Stimulated activated CD8-positive, alpha-beta memory T cell treated with anti-CD3 and anti-CD28 coated beads, Interleukin-4, amount 100 ng/mL, for 24 hours (primary cell): Measurements from ENCODE around the gene REL.
"Not testable (repeated sequence)": the region's sequence is repeated elsewhere in the genome, so short reads cannot be mapped to it uniquely, and the experiment has no call there.

Source experiments
- DNase-seq: peaks from one replicate; pipeline ENCODE4 v3.0.0-alpha.2; 2020; ENCODE audit warnings: low read depth

REL gene

DNA sequence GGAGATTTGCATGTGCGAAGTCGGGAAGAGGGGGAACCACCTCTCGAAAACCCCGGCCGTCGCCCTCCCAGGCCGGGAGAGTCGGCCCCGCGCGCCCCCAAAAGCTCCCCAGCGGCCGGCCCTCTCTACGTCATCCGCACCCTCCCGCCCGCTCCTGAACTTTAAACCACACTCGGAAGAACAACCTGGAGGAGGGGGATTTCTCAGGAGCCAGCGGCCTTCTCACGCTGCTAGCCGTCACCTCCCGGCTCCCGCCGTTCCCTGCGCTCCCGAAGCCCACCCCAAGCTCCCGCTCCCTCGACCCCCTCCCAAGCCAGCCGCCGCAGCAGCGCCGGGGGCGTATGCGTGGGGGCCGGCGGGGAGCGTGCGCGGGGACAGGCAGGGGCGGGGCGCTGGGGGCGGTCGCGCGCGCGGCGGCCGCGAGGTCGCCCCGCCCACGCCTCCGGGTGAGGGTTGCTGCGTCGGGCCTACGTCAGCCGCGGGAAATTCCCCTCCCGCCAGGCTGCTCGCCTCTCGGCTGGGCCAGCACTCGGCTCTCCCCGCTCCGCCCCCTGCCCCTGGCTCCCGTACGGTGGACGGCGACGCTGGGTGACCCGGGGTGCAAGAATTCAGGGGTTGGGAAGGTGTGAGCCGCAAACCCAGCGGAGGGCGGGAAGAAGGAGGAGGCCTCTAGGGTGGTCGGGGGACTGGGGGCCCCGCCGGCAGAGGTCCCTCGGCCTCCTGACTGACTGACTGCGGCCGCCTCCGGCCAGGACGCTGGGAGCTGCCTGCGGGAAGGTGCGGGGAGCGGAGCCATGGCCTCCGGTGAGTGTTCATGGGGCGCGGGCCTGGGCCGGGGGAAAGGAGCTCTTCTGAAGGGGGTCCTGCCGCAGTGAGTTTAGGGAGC, at the start of gene REL:
Gene REL, plus strand, starts transcription at position 528 of the 886 bp plus-strand sequence. Its CDS starts 267 bp downstream, at position 795.
- DNase-seq, result peak; percentile 88

DNA sequence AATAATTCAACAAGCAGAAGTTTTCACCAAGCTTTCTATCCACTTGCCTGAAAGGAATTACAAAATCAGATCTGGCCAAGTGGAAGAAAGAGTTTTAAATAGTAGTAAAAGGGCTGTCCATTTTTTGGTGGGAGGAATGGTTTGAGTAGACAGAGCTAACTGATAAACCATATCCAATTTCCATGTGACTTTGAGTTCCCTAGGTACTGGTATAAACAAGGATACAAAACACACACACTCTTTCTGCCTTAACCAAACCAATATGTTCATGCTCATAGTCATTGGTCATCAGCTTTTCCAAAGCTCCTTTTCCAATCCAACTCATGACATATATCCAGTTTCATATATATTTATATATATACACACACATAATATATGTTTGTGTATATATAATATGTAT, 49.5 kb upstream of the REL start:
- DNase-seq, result no peak

DNA sequence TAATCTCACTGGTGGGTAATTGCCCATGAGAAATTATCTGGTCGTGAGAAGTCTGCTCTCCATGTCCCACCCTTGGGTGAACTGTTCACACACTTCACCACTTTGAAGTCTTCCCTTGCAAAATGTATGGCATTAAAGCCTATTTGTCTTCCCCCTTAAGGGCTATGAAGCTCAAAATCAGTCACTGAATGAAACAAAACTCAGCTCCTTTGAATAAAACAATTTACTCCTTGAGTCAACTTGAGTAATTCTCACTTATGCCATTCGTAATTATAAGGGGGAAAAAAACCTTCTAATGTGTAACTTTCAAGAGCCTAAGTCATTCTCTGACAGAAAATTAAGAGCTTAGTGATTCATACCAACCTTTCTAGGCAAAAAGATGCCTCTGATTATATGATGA, 48.8 kb upstream of the REL start:
- no peak for DNase-seq

DNA sequence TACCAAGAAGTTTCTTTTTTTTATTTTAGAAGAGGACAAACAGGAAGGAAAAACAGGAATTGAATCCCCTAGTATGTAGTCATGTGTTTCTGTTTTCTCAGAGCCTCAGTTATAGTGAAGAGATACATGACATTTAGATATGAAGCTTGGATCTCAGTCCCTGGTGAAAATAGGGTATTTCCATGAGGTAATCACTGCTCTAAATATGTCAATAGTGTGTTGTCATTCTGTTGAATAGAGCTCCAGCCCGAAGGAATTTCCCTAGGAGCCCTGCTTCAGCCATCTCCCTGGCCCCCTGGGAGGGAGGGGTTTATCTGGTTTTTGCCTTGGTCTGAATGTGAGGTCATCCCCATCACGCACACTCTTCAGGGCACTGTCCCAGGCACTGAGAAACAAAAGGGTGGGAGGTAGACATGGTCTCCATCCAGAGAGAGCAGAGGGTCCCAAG, 47.1 kb upstream of the REL start:
- no peak for DNase-seq

DNA sequence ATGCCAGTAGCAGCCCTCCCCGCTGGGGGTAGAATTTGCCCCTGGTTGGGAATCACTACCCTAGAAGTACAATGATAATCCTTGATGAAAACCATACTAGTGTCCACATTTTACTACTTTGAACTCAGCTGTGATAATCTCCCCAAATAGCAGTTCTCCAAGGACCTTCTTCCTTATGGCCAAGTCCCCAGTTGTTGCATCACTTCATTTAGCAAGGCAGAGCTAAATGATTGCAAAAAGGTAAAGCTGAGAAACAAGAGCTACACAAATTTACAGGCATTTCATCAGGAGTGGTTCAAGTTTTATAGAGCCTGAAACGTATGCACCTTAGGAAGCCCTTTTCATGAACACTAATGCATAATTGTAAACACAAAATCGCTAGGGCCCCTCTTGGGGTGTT, 44.9 kb upstream of the REL start:
- DNase-seq, result no peak

DNA sequence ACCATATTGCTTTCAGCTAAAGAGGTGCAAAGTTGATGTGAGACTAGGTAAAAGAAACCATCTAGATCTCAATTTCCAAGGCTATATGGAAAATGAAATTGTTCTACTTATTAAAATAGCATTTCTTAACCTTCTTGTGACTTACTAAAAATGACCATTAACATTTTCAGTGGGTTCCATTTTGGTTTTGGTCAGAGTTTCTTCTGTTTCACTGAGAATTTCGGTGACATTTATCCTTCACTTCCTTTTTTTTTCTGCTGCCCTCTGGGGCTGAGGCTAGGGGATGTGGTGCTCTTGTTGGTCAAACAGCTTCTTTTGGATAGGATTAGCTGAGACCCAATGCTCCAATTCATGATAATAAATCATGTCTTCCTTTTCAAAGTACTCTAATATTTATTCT, 44.3 kb upstream of the REL start:
- DNase-seq, result no peak

DNA sequence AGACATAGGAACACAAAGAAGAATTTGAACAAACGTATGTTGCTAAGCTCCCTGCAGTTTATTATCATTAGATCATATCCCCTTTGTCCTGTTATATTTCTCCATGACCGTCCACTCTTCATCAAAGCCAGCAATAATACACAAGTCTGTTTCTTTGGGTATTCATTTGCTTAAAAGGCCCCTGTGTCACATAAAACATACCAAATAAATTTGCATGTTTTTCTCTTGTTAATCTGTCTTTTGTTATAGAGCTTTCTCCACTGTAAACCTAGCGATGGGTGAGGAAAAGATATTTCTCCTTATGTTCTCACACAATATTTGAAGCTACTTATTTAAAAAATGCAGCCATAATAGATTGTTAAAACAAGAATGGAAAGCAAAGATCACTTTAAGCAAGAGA, 42.9 kb upstream of the REL start:
- no peak for DNase-seq

DNA sequence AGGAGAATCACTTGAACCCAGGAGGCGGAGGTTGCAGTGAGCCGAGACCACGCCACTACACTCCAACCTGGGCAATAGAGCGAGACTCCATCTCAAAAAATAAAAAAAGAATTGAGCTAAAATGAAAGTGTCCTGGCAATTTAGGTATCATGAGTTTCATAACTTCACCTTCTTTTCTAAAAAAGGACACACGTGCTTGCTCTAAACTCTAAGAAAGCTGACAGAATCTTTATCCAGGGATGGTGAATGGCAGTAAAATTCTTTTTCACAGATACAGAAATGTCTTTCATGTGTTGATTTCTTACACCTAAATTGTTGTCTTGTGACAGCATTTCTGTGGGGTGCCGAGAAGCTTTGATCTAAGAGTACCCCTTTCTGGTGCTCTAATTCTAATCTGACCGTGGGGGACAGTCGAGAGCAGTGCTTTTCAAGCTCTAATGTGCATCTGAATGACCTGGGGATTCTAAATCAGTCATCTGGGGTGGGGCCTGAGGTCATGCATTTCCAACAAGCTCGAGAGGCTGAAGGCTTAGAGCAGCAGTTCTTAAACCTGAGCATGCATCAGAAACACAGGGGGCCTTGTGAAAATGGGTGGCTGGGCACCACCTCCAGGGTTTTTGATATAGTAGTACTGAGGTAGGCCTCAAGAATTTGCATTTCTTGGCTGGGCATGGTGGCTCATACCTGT, 42.1 kb upstream of the REL start:
- no peak for DNase-seq

DNA sequence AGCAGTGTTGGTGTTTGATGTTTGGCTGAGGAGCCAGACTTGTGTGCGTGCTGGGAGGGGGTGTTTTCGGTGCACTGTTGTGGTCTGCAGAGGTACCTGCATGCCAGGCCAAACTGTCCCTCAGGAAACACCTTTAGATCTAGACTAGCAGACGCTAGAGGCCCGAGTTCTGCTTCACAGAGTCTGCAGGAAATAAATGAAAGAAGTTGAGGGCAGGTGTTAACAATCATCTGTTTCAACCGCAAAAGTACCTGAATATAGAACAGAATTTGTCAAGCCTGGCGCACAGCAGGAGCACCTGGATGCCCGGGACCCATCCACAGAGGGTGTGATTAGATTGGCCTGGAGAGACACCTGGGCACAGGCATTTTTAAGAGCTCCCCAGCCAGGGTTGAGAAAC, 40.5 kb upstream of the REL start:
- no peak for DNase-seq

DNA sequence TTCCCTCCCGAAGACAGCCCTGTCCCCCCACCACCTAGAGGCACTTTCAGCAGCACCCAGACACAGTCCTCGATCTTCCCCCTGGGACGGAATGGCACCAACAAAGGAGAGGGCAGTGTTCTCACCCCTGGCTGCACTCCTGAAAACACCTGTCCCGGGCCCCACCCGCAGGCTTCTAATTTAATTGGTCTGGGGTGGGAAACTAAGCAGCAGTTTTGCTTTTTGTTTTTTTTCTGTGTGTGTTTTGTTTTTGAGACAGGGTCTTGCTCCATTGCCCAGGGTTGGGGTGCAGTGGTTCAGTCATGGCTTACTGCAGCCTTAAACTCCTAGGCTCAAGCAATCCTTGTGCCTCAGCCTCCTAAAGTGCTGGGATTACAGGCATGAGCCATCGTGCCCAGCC, 38.4 kb upstream of the REL start:
- no peak for DNase-seq

DNA sequence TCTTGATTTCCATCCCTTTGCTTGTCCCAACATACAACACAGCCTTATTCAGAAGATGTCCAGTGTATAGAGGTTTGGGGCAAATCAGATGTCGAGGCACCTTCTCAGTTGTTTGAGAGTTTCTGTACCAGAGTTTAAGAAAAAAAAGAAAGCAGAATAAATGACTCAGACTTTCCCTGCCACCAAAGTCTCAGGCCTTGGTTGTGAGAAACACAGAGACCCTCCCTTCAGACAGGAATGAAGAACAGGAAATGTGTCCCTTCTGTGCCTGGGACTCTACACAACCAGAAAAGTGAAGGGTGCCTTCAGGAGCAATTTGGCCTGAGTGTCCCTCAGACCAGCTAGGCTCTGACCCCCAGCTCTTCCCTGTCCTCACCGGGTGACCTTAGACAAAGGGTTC, 37.3 kb upstream of the REL start:
- DNase-seq, result no peak

DNA sequence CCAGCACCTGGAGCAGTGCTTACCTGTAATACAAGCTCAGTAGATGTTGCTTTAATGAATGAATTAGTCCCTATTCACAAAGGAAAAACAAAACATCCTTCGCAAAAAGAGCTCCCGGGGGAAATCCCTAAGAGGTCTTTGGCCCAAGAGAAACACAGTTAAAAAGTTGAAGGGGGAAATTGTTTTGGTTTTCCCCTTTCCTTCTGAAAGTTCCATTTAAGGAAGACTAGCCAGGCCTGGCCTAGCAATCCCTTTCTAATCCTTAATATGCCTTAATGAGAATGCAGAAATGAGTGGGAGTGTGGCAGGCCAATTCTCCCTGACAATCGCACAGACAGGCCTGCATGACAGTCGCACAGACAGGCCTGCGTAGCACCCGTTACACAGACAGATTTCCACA, 33.5 kb upstream of the REL start:
- DNase-seq, result no peak

DNA sequence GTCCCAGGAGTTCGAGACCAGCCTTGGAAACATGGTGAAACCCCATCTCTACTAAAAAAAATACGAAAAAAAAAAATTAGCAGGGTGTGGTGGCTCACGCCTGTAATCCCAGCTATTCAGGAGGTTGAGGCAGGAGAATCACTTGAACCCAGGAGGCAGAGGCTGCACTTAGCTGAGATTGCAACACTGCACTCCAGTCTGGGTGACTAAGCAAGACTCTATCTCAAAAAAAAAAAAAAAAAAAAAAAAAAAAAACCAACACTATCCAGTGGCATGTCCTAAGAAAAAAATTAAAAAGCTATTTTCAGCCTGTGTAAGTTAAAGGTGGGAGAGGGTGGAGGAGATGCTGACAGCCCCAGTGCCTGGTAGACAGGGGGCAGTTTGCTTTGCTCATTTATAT, 32.2 kb upstream of the REL start:
- DNase-seq, result no peak

DNA sequence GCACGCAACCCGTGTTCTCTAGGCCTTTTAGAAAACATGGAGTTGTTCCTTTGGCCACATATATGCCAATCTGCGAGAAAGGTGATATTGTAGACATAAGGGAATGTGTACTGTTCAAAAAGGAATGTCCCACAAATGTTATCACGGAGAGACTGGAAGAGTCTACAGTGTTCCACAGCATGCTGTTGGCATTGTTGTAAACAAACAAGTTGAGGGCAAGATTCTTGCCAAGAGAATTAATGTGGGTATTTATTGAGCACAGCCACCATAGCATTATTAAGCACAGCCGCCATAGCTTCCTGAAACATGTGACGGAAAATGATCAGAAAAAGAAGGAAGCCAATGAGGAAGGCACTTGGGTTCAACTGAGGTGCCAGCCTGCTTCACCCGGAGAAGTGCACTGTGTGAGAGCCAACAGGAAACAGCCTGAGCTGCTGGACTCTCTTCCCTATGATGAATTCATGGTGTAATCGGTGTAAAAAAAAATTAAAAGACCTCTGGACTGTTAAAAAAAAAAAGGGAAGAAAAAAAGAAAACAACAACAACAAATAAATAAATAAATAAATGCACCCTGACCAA, 29.0 kb upstream of the REL start:
- DNase-seq, result no peak

DNA sequence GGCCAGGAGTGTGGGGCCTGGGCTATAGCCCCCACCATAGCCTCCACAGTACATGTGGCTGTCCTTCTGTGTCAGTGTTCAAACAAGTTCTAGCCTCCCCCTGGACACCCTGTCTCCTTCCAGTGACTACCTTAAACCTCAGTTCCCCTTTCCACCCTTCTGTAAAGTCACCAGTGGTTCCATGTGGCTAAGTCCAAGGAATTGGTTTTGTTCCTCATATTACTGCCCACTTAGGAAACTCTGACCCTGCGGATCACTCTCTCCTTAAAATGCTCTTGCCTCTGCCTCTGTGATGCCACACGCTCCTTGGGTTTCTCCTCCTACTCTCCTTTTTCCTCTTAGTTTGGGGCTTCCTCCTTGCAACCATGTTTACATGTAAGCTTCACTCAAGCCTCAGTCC, 27.8 kb upstream of the REL start:
- DNase-seq, result no peak

DNA sequence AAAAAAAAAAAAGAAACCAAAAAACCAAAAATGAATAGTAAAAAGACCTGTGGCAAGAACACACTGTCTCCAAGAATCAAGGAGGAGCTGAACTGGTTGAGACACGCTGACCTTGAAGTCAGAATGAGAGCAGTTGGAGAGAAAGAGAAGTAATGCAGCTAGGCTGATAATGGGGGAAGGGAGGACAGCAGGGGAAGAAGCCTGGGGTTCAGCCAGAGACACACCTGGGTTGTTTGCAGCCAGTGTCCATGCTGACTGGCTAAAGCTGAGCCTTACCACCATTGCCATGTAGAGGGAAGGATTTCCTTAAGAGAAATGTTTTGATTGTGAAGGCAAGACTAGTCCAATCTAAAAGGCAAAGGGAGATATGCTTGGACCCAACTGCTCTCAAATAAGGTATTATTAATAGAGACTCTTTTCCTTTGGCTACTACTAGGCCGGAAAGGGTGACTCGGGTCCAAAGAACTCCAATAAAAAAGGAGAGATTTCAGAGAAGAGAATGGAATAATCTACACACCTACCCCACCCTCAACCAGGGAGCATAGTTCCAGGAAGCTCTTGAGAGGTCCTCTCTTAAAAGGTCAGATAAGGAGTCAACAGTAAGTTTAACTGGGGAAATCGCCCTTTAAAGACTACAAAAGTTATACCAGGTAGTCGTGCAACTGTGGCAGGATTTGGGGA, 25.2 kb upstream of the REL start:
- DNase-seq, result no peak

DNA sequence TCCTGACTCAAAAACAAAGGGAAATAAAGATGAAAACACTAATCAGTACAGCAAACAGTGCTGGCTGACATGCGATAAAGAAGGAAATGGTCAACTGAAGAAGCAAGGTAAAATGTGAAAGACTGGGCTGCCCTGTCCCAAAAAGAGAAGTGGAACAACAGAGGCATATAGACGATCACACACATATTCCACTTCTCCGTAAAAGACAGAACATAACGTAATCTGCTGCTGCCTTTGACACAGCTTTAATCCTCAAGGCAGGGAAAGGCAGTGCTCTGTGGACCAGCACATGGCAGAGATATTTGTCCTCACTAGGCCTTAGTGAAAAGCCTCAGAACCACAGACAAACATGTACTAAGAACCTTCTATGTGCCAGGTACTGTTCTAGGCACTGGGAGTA, 24.3 kb upstream of the REL start:
- no peak for DNase-seq

DNA sequence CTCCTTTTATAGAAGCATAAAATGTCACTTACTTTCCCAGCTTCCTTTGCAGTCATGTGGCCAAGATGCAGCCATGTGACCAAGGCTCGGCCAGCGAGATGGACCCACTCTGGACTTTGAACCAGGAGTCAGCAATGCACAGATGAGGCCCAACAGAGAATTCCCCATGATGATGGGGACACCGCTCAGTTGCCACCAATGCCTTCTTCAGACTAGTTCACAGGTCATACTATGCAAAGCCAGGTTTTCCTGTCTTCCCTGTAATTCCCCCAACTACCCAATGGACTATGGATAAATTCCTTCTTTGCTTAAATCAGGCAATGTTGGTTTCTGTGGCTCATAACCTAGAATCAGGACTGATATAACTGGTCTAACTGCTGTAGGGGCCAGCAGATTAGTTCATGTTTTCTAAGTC, 22.5 kb upstream of the REL start:
- no peak for DNase-seq

DNA sequence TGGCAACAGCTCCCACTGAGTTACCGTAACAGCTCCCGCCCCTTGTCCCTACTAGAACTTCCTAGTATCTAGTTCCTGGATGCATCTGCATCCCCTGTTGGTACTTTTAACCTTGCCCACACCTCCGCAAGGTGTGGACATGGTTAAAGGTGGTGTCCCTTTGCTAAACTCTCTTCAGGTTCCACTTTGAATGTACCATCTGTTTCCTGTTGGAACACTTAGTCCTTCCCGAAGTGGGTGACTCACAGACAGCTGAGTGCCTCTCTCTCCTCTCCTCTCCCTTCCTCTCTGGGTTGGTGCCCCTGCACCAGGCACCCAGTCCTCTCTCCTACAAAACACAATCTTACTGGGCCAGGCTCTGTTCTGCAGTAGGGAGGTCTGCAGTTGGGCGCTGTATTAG, 19.6 kb upstream of the REL start:
- DNase-seq, result no peak

DNA sequence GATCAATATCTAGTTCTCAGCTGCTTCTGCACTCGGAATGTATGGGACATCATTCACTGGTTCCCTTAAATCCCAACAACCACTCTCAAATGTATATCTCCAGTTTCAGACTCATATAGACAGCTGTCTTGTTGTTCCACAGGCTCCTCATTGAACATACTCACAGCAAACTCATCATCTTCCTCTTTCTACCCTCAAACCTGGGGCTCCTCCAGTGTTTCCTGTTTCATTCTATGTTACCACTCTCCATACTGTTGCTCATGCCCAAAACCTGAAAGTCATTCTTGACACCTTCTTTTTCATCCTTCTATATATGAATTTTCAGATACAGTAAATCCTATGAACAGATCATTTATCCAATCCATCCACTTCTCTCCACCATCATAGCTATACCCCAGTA, 18.7 kb upstream of the REL start:
- DNase-seq, result no peak

DNA sequence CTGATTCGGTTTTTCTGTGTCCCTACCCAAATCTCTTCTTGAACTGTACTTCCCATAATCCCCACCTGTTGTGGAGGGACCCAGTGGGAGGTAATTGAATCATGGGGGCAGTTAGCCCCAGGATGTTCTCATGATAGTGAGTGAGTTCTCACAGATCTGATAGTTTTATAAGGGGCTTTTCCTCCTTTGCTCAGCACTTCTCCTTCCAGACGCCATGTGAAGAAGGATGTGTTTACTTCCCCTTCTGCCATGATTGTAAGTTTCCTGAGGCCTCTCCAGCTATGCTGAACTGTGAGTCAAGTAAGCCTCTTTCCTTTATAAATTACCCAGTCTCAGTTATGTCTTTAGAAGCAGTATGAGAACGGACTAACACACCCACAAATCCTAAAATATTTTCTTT, 16.0 kb upstream of the REL start:
- not testable (repeated sequence) for DNase-seq

DNA sequence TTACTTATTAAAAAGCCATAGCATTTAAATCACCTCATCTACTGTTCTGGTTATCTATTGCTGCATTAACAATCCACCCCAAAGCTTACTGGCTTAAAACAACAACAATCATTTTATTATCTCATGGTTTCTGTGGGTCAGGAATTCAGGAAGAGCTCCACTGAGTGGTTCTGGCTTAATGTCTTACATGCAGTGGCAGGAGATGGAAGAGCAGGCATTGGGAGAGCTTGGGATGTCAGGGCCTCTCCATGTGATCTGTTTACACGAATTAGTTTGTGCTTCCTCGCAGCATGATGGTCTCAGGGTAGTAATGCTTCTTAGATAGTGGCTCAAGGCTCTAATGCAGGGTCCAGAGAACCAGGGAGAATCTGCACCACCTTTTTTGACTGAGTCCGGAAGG, 14.4 kb upstream of the REL start:
- no peak for DNase-seq

DNA sequence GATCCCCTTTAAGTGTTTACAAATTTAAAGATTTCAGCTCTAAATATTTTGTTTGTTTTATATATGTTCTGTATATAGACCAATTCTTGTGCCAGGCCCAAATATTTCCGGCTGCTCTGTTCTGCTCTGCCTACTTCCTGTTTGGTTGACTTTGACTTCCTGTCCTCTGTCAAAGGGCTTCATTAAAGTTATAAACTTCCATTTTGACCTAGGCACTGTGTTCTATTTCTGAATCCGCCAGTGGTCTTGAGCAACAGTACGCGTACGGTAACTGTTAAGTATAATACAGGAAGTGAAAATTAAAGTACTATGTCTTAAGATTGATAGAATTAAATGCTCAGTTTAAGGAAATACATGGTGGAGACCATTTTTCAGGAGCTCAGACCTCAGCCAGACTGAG, 13.5 kb upstream of the REL start:
- no peak for DNase-seq
